ENCODE data around the gene ERC2. TPM values are rescaled to one million over a fixed set of nuclear protein-coding genes. Genes with fewer than 3 reads are reported as not detected.

The ERC2 gene
- total RNA-seq, 1 donor: 0.43 TPM

DNA sequence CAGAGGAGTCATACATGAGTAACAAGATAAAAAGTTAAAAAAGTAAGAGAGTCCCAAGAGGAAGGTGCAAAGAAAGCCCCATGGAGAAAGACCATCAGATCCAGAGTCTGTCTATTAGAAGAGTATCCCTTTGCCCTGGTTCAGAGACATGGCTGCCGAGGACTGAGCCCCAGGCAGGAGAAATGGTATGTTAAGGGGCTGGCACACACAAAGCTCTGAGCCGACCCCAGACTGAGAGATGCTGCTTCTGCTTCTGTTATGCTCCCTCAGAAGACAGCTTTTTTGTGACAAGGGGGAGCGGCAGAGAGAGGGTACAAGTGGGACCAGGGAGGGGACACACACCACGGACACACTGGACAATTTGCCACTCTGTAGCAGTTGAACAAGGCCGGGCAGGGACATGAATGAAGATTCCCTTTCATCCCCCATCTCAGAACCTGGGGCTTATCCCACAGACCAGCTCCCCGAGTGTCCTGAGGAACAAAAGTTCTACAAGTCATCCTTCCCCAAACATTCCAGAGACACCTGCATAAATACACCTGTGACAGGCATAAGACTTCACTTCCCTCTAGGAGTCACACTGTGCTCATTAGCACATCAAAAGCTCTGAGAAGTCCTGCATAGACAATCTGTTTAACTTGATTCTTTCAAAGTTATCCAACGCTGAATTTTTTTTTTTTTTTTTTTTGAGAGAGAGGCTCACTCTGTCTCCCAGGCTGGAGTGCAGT is 819.5 kb downstream of the ERC2 start:
- H3K4me3 ChIP-seq (ENCODE audit: low read depth, low read length): no peak overlapping the region
- TF ChIP-seq, protein P1, sequence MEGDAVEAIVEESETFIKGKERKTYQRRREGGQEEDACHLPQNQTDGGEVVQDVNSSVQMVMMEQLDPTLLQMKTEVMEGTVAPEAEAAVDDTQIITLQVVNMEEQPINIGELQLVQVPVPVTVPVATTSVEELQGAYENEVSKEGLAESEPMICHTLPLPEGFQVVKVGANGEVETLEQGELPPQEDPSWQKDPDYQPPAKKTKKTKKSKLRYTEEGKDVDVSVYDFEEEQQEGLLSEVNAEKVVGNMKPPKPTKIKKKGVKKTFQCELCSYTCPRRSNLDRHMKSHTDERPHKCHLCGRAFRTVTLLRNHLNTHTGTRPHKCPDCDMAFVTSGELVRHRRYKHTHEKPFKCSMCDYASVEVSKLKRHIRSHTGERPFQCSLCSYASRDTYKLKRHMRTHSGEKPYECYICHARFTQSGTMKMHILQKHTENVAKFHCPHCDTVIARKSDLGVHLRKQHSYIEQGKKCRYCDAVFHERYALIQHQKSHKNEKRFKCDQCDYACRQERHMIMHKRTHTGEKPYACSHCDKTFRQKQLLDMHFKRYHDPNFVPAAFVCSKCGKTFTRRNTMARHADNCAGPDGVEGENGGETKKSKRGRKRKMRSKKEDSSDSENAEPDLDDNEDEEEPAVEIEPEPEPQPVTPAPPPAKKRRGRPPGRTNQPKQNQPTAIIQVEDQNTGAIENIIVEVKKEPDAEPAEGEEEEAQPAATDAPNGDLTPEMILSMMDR (IDR thresholded peaks at IDR 0.05; ENCODE audit: insufficient read depth, low read depth, low read length): no peak
- DNase-seq (ENCODE audit: low read depth): no peak

GRCh38 chr3:55647670-55648069 is 820.6 kb downstream of the ERC2 start:
- no peak for DNase-seq (ENCODE audit: low read depth)
- TF ChIP-seq, protein P1 (IDR thresholded peaks at IDR 0.05; ENCODE audit: insufficient read depth, low read depth, low read length): no peak
- no peak overlapping the region for H3K4me3 ChIP-seq (ENCODE audit: low read depth, low read length)

DNA sequence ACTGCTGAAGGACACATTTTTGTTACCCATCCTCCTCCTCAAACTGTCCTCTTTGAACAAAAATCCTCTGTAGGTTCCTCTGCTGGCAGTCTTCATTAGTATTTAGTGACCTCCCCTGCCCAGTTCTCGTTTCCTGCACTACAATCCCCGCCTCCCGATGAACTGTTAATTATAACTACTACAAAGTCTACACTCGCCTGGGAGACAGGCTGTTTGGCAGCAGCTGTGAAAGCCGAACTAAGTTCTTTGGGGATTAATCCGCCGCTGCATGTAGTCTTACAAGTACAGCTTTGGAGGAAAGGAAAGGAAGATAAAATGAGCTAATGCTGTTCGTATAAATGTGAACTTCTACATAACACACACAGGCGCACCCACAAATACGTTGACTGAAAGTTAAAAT is 821.2 kb downstream of the ERC2 start:
- DNase-seq (ENCODE audit: low read depth): no peak
- no peak overlapping the region for H3K4me3 ChIP-seq (ENCODE audit: low read depth, low read length)
- TF ChIP-seq, protein P1 (IDR thresholded peaks at IDR 0.05; ENCODE audit: insufficient read depth, low read depth, low read length): no peak

DNA sequence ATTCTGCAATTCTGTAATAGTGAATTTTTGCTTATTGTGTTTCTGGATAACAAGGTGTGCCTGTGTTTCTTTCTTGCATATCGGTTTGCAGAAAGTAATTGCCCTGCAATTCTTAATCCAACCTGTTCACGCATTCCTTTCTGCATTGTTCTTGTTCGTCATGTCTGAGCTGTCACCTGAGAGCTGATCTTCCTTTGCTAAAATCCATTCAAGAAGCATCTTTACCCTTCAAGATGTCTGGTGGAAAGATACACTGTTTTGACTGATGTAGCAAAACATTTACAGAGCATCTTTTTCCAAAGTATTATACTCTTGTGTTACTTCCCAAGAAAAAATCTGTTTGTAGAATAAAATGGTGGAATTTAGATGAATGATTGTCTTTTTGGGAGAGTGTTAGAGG is 822.1 kb downstream of the ERC2 start:
- TF ChIP-seq, protein P1 (IDR thresholded peaks at IDR 0.05; ENCODE audit: insufficient read depth, low read depth, low read length): no peak

GRCh38 chr3:55645422-55645821 is 822.8 kb downstream of the ERC2 start:
- no peak for DNase-seq (ENCODE audit: low read depth)
- TF ChIP-seq, protein P1 (IDR thresholded peaks at IDR 0.05; ENCODE audit: insufficient read depth, low read depth, low read length): no peak
- H3K4me3 ChIP-seq (ENCODE audit: low read depth, low read length): no peak overlapping the region

More for the DNA sequence above, 822.1 kb downstream of the ERC2 start:
- no peak overlapping the region for H3K4me3 ChIP-seq (ENCODE audit: low read depth, low read length)
- no peak for DNase-seq (ENCODE audit: low read depth)

DNA sequence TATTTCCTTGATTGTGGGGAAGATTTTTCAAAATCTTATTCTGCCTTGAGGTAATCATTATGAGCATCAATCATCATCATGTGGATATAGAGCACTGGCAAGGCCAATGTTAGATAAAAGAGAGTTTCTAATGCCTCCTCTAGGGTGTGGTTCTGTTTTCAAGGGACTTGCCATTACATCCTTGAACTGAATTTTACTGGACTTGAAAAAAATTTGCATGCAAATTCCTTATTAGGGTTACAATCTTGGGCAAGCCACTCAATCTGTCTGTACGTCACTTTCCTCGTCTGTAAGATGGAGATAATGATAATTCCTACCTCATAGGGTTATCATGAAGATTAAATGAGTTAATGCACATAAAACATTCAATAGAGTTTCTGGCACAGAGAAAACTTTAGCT is 825.0 kb downstream of the ERC2 start:
- DNase-seq (ENCODE audit: low read depth): no peak
- TF ChIP-seq, protein P1 (IDR thresholded peaks at IDR 0.05; ENCODE audit: insufficient read depth, low read depth, low read length): no peak
- no peak overlapping the region for H3K4me3 ChIP-seq (ENCODE audit: low read depth, low read length)

GRCh38 chr3:55641964-55642363 is 826.3 kb downstream of the ERC2 start:
- TF ChIP-seq, protein P1 (IDR thresholded peaks at IDR 0.05; ENCODE audit: insufficient read depth, low read depth, low read length): no peak
- no peak overlapping the region for H3K4me3 ChIP-seq (ENCODE audit: low read depth, low read length)
- DNase-seq (ENCODE audit: low read depth): no peak

Data from fibroblast of villous mesenchyme (primary cell).